Neuronal stem cell (in vitro differentiated cells): ENCODE data around the gene TUBAL3.

Experiments
- DNase-seq: peaks from one replicate; pipeline ENCODE4 v3.0.0-alpha.2; 2013; ENCODE audit warnings: low spot score
- H2AFZ ChIP-seq: one replicate; pipeline ENCODE4 v1.6.1; 2013; ENCODE audit warnings: mild to moderate bottlenecking, low read length, inconsistent platforms
- H2AK5ac ChIP-seq: 2 replicates; pipeline ENCODE4 v1.6.1; 2013; ENCODE audit warnings: low read depth, mild to moderate bottlenecking, inconsistent platforms, low read length, moderate library complexity, mixed read lengths
- H2BK120ac ChIP-seq: 2 replicates; pipeline ENCODE4 v1.6.1; 2013; ENCODE audit warnings: low read depth, mild to moderate bottlenecking, inconsistent platforms, low read length, moderate library complexity, mixed read lengths
- H2BK12ac ChIP-seq: one replicate; pipeline ENCODE4 v1.6.1; 2013; ENCODE audit warnings: low read length, inconsistent platforms
- H2BK15ac ChIP-seq: 2 replicates; pipeline ENCODE4 v1.6.1; 2013; ENCODE audit warnings: mild to moderate bottlenecking, low read length, inconsistent platforms, mixed read lengths
- H2BK5ac ChIP-seq: one replicate; pipeline ENCODE4 v1.6.1; 2013; ENCODE audit warnings: inconsistent platforms, mild to moderate bottlenecking, low read length, moderate library complexity
- H3K14ac ChIP-seq: one replicate; pipeline ENCODE4 v1.6.1; 2013; ENCODE audit warnings: low read length, inconsistent platforms
- H3K18ac ChIP-seq: 2 replicates; pipeline ENCODE4 v1.6.1; 2013; ENCODE audit warnings: low read length, inconsistent platforms
- H3K23ac ChIP-seq: 2 replicates; pipeline ENCODE4 v1.6.1; 2013; ENCODE audit warnings: low read depth, mild to moderate bottlenecking, mixed read lengths, low read length, inconsistent platforms; ENCODE audit not compliant: poor library complexity
- H3K27ac ChIP-seq: replicated peaks from 3 replicates; pipeline ENCODE4 v1.5.1; 2013; ENCODE audit warnings: low read length, inconsistent platforms
- H3K27me3 ChIP-seq, 3 experiments: 2 replicates each; pipeline ENCODE4 v1.6.1; 2013; ENCODE audit warnings: low read length in 3 of 3, mild to moderate bottlenecking in 2 of 3, inconsistent platforms in 1 of 3, low read depth in 1 of 3, mixed read lengths in 1 of 3, moderate library complexity in 1 of 3; ENCODE audit not compliant: control insufficient read depth in 3 of 3, insufficient read depth in 3 of 3
- H3K36me3 ChIP-seq, 2 donors: replicated peaks in 1 of 2; 2 replicates each; pipeline ENCODE4 v1.6.1; 2013; ENCODE audit warnings: low read length in 2 of 2; ENCODE audit not compliant: control insufficient read depth in 2 of 2, insufficient read depth in 2 of 2
- H3K4ac ChIP-seq: 2 replicates; pipeline ENCODE4 v1.6.1; 2013; ENCODE audit warnings: inconsistent platforms, mild to moderate bottlenecking, low read length, moderate library complexity
- H3K4me1 ChIP-seq, 2 donors: 1 replicate in 1 of 2; 2 replicates in 1 of 2; pipeline ENCODE4 v1.6.1; 2013; ENCODE audit warnings: low read length in 2 of 2, low read depth in 1 of 2; ENCODE audit not compliant: control insufficient read depth in 2 of 2, insufficient read depth in 1 of 2
- H3K4me2 ChIP-seq: one replicate; pipeline ENCODE4 v1.6.1; 2013; ENCODE audit warnings: mild to moderate bottlenecking, low read length, inconsistent platforms; ENCODE audit not compliant: insufficient read depth, poor library complexity, severe bottlenecking
- H3K4me3 ChIP-seq, 2 donors: 2 replicates each; pipeline ENCODE4 v1.5.1; 2013; ENCODE audit warnings: low read length in 2 of 2, mild to moderate bottlenecking in 2 of 2, inconsistent platforms in 1 of 2, moderate library complexity in 1 of 2
- H3K79me1 ChIP-seq: one replicate; pipeline ENCODE4 v1.6.1; 2013; ENCODE audit warnings: low read depth, mild to moderate bottlenecking, inconsistent platforms, low read length, moderate library complexity
- H3K9ac ChIP-seq: one replicate; pipeline ENCODE4 v1.6.1; 2013; ENCODE audit warnings: mild to moderate bottlenecking, low read depth, low read length, inconsistent platforms; ENCODE audit not compliant: poor library complexity
- H3K9me3 ChIP-seq, 2 donors: replicated peaks in 1 of 2; 2 replicates each; pipeline versions ENCODE3 to v1.6.1; 2013; ENCODE audit warnings: low read length in 2 of 2, mild to moderate bottlenecking in 2 of 2, inconsistent platforms in 1 of 2, low read depth in 1 of 2, mixed read lengths in 1 of 2, moderate library complexity in 1 of 2; ENCODE audit not compliant: control insufficient read depth in 2 of 2, insufficient read depth in 1 of 2
- H4K8ac ChIP-seq: one replicate; pipeline ENCODE4 v1.6.1; 2013; ENCODE audit warnings: low read depth, mild to moderate bottlenecking, inconsistent platforms, low read length, moderate library complexity
- H4K91ac ChIP-seq: one replicate; pipeline ENCODE4 v1.6.1; 2013; ENCODE audit warnings: low read length, low read depth, mild to moderate bottlenecking, inconsistent platforms; ENCODE audit not compliant: poor library complexity
- WGBS, 2 donors: extraction: QIAGEN DNeasy Blood & Tissue Kit; methylation state at CpG; one replicate each; pipeline ENCODE4 v1.1.7; 2013; ENCODE audit warnings: missing lambda C conversion rate in 2 of 2, mixed read lengths in 1 of 2; ENCODE audit not compliant: insufficient read length in 2 of 2, insufficient replicate concordance in 1 of 2; ENCODE audit errors: extremely low coverage in 2 of 2; 5-methylcytosine and 5-hydroxymethylcytosine counted together

TUBAL3 gene

GRCh38 chr10:5435328-5435727, 30.7 kb upstream of the TUBAL3 start:
- Histone ChIP-seq H3K9me3 (peaks cover 0 to 10% of the 10 kb centered on the region in 2 donors), H4K8ac (no peak overlapping the region), H3K18ac (no peak overlapping the region), H3K4me2 (no peak overlapping the region), H3K79me1 (no peaks in the 10 kb centered on the region), H2BK12ac (no peak overlapping the region), H2AFZ (no peak overlapping the region), H3K4me3 (no peak overlapping the region), H3K4me1 (peaks cover 0 to 2% of the 10 kb centered on the region in 2 donors), H3K27ac (no peak overlapping the region), H3K23ac (no peak overlapping the region), H4K91ac (no peak overlapping the region), H3K36me3 (peaks cover 8 to 33% of the 10 kb centered on the region in 2 donors), H3K9ac (no peak overlapping the region), H2AK5ac (no peak overlapping the region), H3K14ac (no peak overlapping the region), H3K4ac (no peak overlapping the region), H2BK5ac (no peak overlapping the region), H3K27me3 (no peaks in the 10 kb centered on the region), H2BK120ac (no peak overlapping the region), H2BK15ac (no peak overlapping the region)
- WGBS, 2 donors = no CpG with 5 or more reads among the region's 3 CpGs
- DNase-seq = no peak

GRCh38 chr10:5434017-5434753, 29.6 kb upstream of the TUBAL3 start:
- no peak for DNase-seq
- Histone ChIP-seq H2BK120ac (no peak overlapping the region), H3K4me3 (no peak overlapping the region), H2BK12ac (no peak overlapping the region), H3K27ac (no peak overlapping the region), H3K23ac (no peak overlapping the region), H2AK5ac (no peak overlapping the region), H3K14ac (no peak overlapping the region), H2AFZ (no peak overlapping the region), H2BK5ac (no peak overlapping the region), H3K9me3 (peaks cover 0 to 14% of the 10 kb centered on the region in 2 donors), H4K91ac (no peak overlapping the region), H3K36me3 (peaks cover 9 to 40% of the 10 kb centered on the region in 2 donors), H3K4ac (no peak overlapping the region), H3K4me2 (no peak overlapping the region), H2BK15ac (no peak overlapping the region), H3K27me3 (no peaks in the 10 kb centered on the region), H4K8ac (no peak overlapping the region), H3K79me1 (no peaks in the 10 kb centered on the region), H3K18ac (no peak overlapping the region), H3K4me1 (peaks cover 0 to 2% of the 10 kb centered on the region in 2 donors), H3K9ac (no peak overlapping the region)
- no CpG with 5 or more reads among the region's 3 CpGs for WGBS, 2 donors

GRCh38 chr10:5433182-5433581, 28.6 kb upstream of the TUBAL3 start:
- Histone ChIP-seq H3K4me2 (no peak overlapping the region), H3K4me1 (peaks cover 0 to 2% of the 10 kb centered on the region in 2 donors), H3K23ac (no peak overlapping the region), H3K79me1 (no peaks in the 10 kb centered on the region), H3K14ac (no peak overlapping the region), H2BK12ac (no peak overlapping the region), H3K4me3 (no peak overlapping the region), H4K91ac (no peak overlapping the region), H2AK5ac (no peak overlapping the region), H3K36me3 (peaks cover 5 to 46% of the 10 kb centered on the region in 2 donors), H3K18ac (no peak overlapping the region), H3K9me3 (peaks cover 0 to 14% of the 10 kb centered on the region in 2 donors), H3K27ac (no peak overlapping the region), H2BK15ac (no peak overlapping the region), H2BK120ac (no peak overlapping the region), H2BK5ac (no peak overlapping the region), H3K4ac (no peak overlapping the region), H3K27me3 (no peaks in the 10 kb centered on the region), H3K9ac (no peak overlapping the region), H4K8ac (no peak overlapping the region), H2AFZ (no peak overlapping the region)
- DNase-seq = no peak
- no CpG with 5 or more reads among the region's 1 CpG for WGBS, 2 donors

- no peaks in the 10 kb centered on the region for H3K27me3 ChIP-seq
- no peak overlapping the region for H2BK5ac ChIP-seq
- peaks cover 0 to 12% of the 10 kb centered on the region in 2 donors for H3K4me1 ChIP-seq
- no peak overlapping the region for H2BK15ac ChIP-seq
- no CpG with 5 or more reads among the region's 2 CpGs for WGBS, 2 donors
- H4K8ac ChIP-seq = no peak overlapping the region
- no peak overlapping the region for H3K4ac ChIP-seq
- no peak overlapping the region for H3K18ac ChIP-seq
- H3K27ac ChIP-seq = no peak overlapping the region
- H2BK12ac ChIP-seq = no peak overlapping the region
- H2AK5ac ChIP-seq = no peak overlapping the region
- no peak overlapping the region for H3K4me2 ChIP-seq
- H3K9ac ChIP-seq = no peak overlapping the region
- H2BK120ac ChIP-seq = no peak overlapping the region
- no peak overlapping the region for H2AFZ ChIP-seq
- no peak overlapping the region for H3K23ac ChIP-seq
- no peak for DNase-seq
- H4K91ac ChIP-seq = no peak overlapping the region
- no peak overlapping the region for H3K4me3 ChIP-seq
- H3K36me3 ChIP-seq = peaks cover 5 to 59% of the 10 kb centered on the region in 2 donors
- peaks cover 0 to 14% of the 10 kb centered on the region in 2 donors for H3K9me3 ChIP-seq
- H3K79me1 ChIP-seq = peaks cover 2% of the 10 kb centered on the region
- no peak overlapping the region for H3K14ac ChIP-seq
Observed at GRCh38 chr10:5428133-5428532, 23.5 kb upstream of the TUBAL3 start.
